Measurements from ENCODE around the gene EIF2D. TPM values are rescaled to one million over a fixed set of nuclear protein-coding genes. Genes with fewer than 3 reads are reported as not detected.
A peak's percentile ranks its signal among the peaks of the same experiment; 100 is the strongest.
"Not testable (repeated sequence)": the region's sequence is repeated elsewhere in the genome, so short reads cannot be mapped to it uniquely, and the experiment has no call there.

Gene EIF2D
- total RNA-seq, 5 donors from 2014 or later (not counting 1 experiment from before 2014, with no cell fraction given), result 48.0 to 56.7 (median 49.3) TPM

- ChIA-PET POLR2A (interaction anchor here (0.6 to 2.1 kb wide), 5 partner anchors 11 to 335 kb away, joined by 3 to 14 read pairs (median 3); no protein-coding TSS in a partner anchor), CTCF (interaction anchor here (0.7 to 7.2 kb wide), 11 partner anchors 14 to 102 kb away, joined by 3 to 133 read pairs (median 15); no protein-coding TSS in a partner anchor)
- Histone ChIP-seq H3K4me1 (ENCODE audit: control insufficient read depth in 1 of 2, extremely low read depth in 1 of 2, insufficient read depth in 2 of 2, low read length in 2 of 2) (peaks cover 61 to 97% of the 10 kb centered on the region in 2 experiments), H3K36me3 (ENCODE audit: control insufficient read depth in 2 of 2, extremely low read depth in 1 of 2, insufficient read depth in 1 of 2, low read length in 1 of 2) (peaks cover 8 to 56% of the 10 kb centered on the region in 2 donors), H3K9me3 (no peaks in the 10 kb centered on the region), H3K27me3 (replicated peaks in 1 of 2; ENCODE audit: control insufficient read depth in 2 of 2, extremely low read depth in 1 of 2, insufficient read depth in 2 of 2, low read length in 1 of 2) (no peaks in the 10 kb centered on the region), H3K27ac (ENCODE audit: low read length) (peak overlapping the region; percentile 94), H3K4me3 (ENCODE audit: control insufficient read depth in 1 of 2, extremely low read depth in 1 of 2, low read length in 1 of 2) (no peak overlapping the region)
- DNase-seq, result peak in 34 of 35 experiments; percentile 42 to 90 (median 74)
- Mint-ChIP-seq H3K4me1 (peaks cover 80 to 92% (median 91%) of the 10 kb centered on the region in 3 donors), H3K9me3 (no peaks in the 10 kb centered on the region), H3K27ac (peak overlapping the region; percentile 97 to 99), H3K36me3 (peaks cover 51% of the 10 kb centered on the region), H3K4me3 (peak overlapping the region; percentile 58 to 96 (median 59)), H3K27me3 (no peaks in the 10 kb centered on the region)
- ATAC-seq (replicated peaks in 1 of 4), result peak in 3 of 4 experiments; percentile 28 to 73 (median 33)
- WGBS (ENCODE audit: insufficient coverage), result 13% methylated on average over 4 of the region's 10 CpGs
Measured at GRCh38 chr1:206581571-206581981, 30.7 kb downstream of the EIF2D start.

DNA sequence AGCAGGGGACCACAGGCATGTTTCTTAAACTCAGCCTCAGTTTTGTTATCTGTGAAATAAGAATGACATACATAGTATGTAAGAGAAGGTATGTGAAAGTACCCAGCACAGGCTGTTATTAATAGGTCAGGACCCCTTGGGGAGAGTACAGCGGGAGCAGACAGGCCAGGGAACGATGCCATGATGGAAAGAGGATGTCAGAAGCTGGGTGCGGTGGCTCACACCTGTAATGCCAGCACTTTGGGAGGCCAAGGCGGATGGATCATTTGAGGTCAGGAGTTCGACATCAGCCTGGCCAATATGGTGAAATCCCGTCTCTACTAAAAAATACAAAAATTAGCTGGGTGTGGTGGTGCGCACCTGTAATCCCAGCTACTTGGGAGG is 31.2 kb downstream of the EIF2D start:
- POLR2A ChIA-PET, result interaction anchor here (0.5 to 2.1 kb wide), 9 partner anchors 12 to 335 kb away, joined by 3 to 14 read pairs (median 5); partner anchors contain the start of gene EIF2D (in 1 of the 2)
- H3K27me3 ChIP-seq (replicated peaks in 1 of 2; ENCODE audit: control insufficient read depth in 2 of 2, extremely low read depth in 1 of 2, insufficient read depth in 2 of 2, low read length in 1 of 2); DNase-seq; H3K9me3 Mint-ChIP-seq; H3K9me3 ChIP-seq; ATAC-seq (replicated peaks in 1 of 4); H3K27me3 Mint-ChIP-seq: not testable (repeated sequence)
- H3K27ac ChIP-seq (ENCODE audit: low read length), result peak overlapping the region; percentile 94
- CTCF ChIA-PET, result interaction anchor here (0.8 to 7.2 kb wide), 13 partner anchors 12 to 102 kb away, joined by 3 to 133 read pairs (median 9); partner anchors contain the start of gene EIF2D (in 1 of the 2)
- H3K4me1 Mint-ChIP-seq, result peaks cover 81 to 93% (median 92%) of the 10 kb centered on the region in 3 donors
- peak overlapping the region in 1 of 2 donors; percentile 27 for H3K4me3 ChIP-seq (ENCODE audit: control insufficient read depth in 1 of 2, extremely low read depth in 1 of 2, low read length in 1 of 2)
- peak overlapping the region; percentile 97 to 99 for H3K27ac Mint-ChIP-seq
- peaks cover 66 to 100% of the 10 kb centered on the region in 2 experiments for H3K4me1 ChIP-seq (ENCODE audit: control insufficient read depth in 1 of 2, extremely low read depth in 1 of 2, insufficient read depth in 2 of 2, low read length in 2 of 2)
- H3K36me3 Mint-ChIP-seq, result peaks cover 50% of the 10 kb centered on the region
- H3K36me3 ChIP-seq (ENCODE audit: control insufficient read depth in 2 of 2, extremely low read depth in 1 of 2, insufficient read depth in 1 of 2, low read length in 1 of 2), result peaks cover 8 to 54% of the 10 kb centered on the region in 2 donors
- peak overlapping the region; percentile 58 to 96 (median 59) for H3K4me3 Mint-ChIP-seq
- WGBS (ENCODE audit: insufficient coverage), result 97% methylated on average over 4 of the region's 7 CpGs

DNA sequence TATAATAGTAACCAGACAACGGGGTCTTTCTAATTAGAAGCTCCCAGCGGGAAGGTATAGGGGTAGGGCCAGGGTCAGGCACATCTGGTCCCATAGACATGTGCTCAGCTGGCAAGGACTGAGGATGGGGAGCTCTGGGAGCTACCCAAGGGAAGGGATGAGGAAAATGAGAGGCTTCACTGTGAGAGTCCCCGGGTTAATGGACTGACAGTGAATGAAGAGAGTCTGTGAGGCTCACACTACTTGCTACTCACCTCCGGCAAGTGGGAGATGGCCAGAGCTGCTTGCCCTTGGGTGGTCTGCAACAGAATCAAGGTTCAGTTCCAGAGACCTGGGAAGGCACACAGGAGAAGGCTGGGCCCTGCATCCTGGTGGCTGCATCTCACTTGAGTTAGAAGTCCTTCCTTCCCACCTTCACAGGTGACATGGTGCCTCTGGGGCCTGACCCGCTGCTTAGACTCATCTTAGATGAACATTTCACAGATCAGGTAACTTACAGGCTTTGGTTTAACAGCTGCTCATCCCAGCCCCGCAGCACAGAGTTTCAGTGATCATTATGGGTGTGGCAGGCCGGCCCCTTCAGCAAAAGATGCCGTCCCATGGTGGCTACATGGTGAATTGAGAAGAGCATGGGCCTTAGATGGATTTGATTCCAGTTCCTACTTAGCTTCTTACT is 31.7 kb downstream of the EIF2D start:
- Mint-ChIP-seq H3K4me3 (peak overlapping the region; percentile 58 to 96 (median 59)), H3K36me3 (peaks cover 47% of the 10 kb centered on the region), H3K4me1 (peaks cover 87 to 95% (median 95%) of the 10 kb centered on the region in 3 donors), H3K27ac (peak overlapping the region; percentile 97 to 99), H3K27me3 (no peaks in the 10 kb centered on the region), H3K9me3 (no peaks in the 10 kb centered on the region)
- Histone ChIP-seq H3K27ac (ENCODE audit: low read length) (peak overlapping the region; percentile 94), H3K36me3 (ENCODE audit: control insufficient read depth in 2 of 2, extremely low read depth in 1 of 2, insufficient read depth in 1 of 2, low read length in 1 of 2) (peaks cover 7 to 48% of the 10 kb centered on the region in 2 donors), H3K4me3 (ENCODE audit: control insufficient read depth in 1 of 2, extremely low read depth in 1 of 2, low read length in 1 of 2) (peak overlapping the region; percentile 27 to 41), H3K27me3 (replicated peaks in 1 of 2; ENCODE audit: control insufficient read depth in 2 of 2, extremely low read depth in 1 of 2, insufficient read depth in 2 of 2, low read length in 1 of 2) (no peaks in the 10 kb centered on the region), H3K9me3 (no peaks in the 10 kb centered on the region), H3K4me1 (ENCODE audit: control insufficient read depth in 1 of 2, extremely low read depth in 1 of 2, insufficient read depth in 2 of 2, low read length in 2 of 2) (peaks cover 71 to 100% of the 10 kb centered on the region in 2 experiments)
- no peak for DNase-seq
- no peak for ATAC-seq (replicated peaks in 1 of 4)
- 33% methylated on average over 5 of the region's 8 CpGs for WGBS (ENCODE audit: insufficient coverage)
- ChIA-PET CTCF (interaction anchor here (0.7 to 7.2 kb wide), 17 partner anchors 11 to 101 kb away, joined by 3 to 133 read pairs (median 5); partner anchors contain the start of gene EIF2D (in 1 of the 2)), POLR2A (interaction anchor here (0.5 to 2.1 kb wide), 10 partner anchors 8 to 55 kb away, joined by 3 to 14 read pairs (median 4); partner anchors contain the start of gene EIF2D (in 1 of the 2))

- Histone ChIP-seq H3K36me3 (ENCODE audit: control insufficient read depth in 2 of 2, extremely low read depth in 1 of 2, insufficient read depth in 1 of 2, low read length in 1 of 2) (peaks cover 0 to 41% of the 10 kb centered on the region in 2 donors), H3K4me3 (ENCODE audit: control insufficient read depth in 1 of 2, extremely low read depth in 1 of 2, low read length in 1 of 2) (peak overlapping the region; percentile 27 to 41), H3K4me1 (ENCODE audit: control insufficient read depth in 1 of 2, extremely low read depth in 1 of 2, insufficient read depth in 2 of 2, low read length in 2 of 2) (peaks cover 76 to 100% of the 10 kb centered on the region in 2 experiments), H3K9me3 (no peaks in the 10 kb centered on the region), H3K27ac (ENCODE audit: low read length) (peak overlapping the region; percentile 94), H3K27me3 (replicated peaks in 1 of 2; ENCODE audit: control insufficient read depth in 2 of 2, extremely low read depth in 1 of 2, insufficient read depth in 2 of 2, low read length in 1 of 2) (no peaks in the 10 kb centered on the region)
- Mint-ChIP-seq H3K27me3 (no peaks in the 10 kb centered on the region), H3K27ac (peak overlapping the region; percentile 97 to 99), H3K36me3 (peaks cover 43% of the 10 kb centered on the region), H3K9me3 (no peaks in the 10 kb centered on the region), H3K4me1 (peaks cover 90 to 98% (median 97%) of the 10 kb centered on the region in 3 donors), H3K4me3 (peak overlapping the region; percentile 58 to 96 (median 59))
- ChIA-PET POLR2A (interaction anchor here (0.7 to 2.1 kb wide), 10 partner anchors 9 to 54 kb away, joined by 3 to 14 read pairs (median 4); no protein-coding TSS in a partner anchor), CTCF (interaction anchor here (0.6 to 7.2 kb wide), 18 partner anchors 10 to 100 kb away, joined by 3 to 133 read pairs (median 5); partner anchors contain the start of gene EIF2D (in 1 of the 2))
- WGBS (ENCODE audit: insufficient coverage), result 16% methylated on average over 6 of the region's 11 CpGs
- ATAC-seq (replicated peaks in 1 of 4) (peak; percentile 56 to 71 (median 59)), DNase-seq (peak; percentile 52 to 92 (median 85))
Measured at GRCh38 chr1:206579747-206580437, 32.4 kb downstream of the EIF2D start.

DNA sequence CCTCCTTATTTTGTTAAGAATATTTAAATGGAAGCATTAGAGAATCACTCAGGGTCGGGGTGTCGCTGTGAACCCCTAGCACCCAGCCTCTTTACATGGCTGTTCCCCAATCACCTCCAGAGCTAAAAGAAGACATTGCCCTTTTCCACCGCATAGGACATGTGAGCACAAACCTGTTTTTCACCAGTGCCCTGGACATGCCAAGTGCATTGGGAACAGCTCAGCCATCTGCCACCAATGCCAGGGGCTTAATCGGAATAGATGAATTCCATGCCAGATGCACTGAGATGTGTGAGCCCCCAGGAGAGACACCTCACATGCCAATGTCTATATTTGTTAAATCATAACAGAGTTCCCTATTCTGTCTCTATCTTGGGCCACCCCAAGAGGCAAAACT is 33.3 kb downstream of the EIF2D start:
- H3K27ac Mint-ChIP-seq, result peak overlapping the region; percentile 97 to 99
- no peak for DNase-seq
- H3K27me3 Mint-ChIP-seq, result no peaks in the 10 kb centered on the region
- no peaks in the 10 kb centered on the region for H3K27me3 ChIP-seq (replicated peaks in 1 of 2; ENCODE audit: control insufficient read depth in 2 of 2, extremely low read depth in 1 of 2, insufficient read depth in 2 of 2, low read length in 1 of 2)
- H3K4me1 Mint-ChIP-seq, result peaks cover 98 to 99% (median 98%) of the 10 kb centered on the region in 3 donors
- 64% methylated on average over 2 of the region's 4 CpGs for WGBS (ENCODE audit: insufficient coverage)
- ChIA-PET CTCF (interaction anchor here (0.9 to 7.2 kb wide), 8 partner anchors 11 to 34 kb away, joined by 3 to 133 read pairs (median 22); no protein-coding TSS in a partner anchor), POLR2A (interaction anchor here (1.1 to 1.8 kb wide), 3 partner anchors 23 to 28 kb away, joined by 3 to 9 read pairs (median 6); no protein-coding TSS in a partner anchor)
- peaks cover 84 to 100% of the 10 kb centered on the region in 2 experiments for H3K4me1 ChIP-seq (ENCODE audit: control insufficient read depth in 1 of 2, extremely low read depth in 1 of 2, insufficient read depth in 2 of 2, low read length in 2 of 2)
- no peak overlapping the region for H3K4me3 ChIP-seq (ENCODE audit: control insufficient read depth in 1 of 2, extremely low read depth in 1 of 2, low read length in 1 of 2)
- ATAC-seq (replicated peaks in 1 of 4), result no peak
- H3K36me3 ChIP-seq (ENCODE audit: control insufficient read depth in 2 of 2, extremely low read depth in 1 of 2, insufficient read depth in 1 of 2, low read length in 1 of 2), result peaks cover 0 to 39% of the 10 kb centered on the region in 2 donors
- H3K9me3 ChIP-seq, result no peaks in the 10 kb centered on the region
- H3K27ac ChIP-seq (ENCODE audit: low read length), result peak overlapping the region; percentile 94
- H3K4me3 Mint-ChIP-seq, result peak overlapping the region; percentile 58 to 96 (median 59)
- H3K9me3 Mint-ChIP-seq, result no peaks in the 10 kb centered on the region
- H3K36me3 Mint-ChIP-seq, result peaks cover 40% of the 10 kb centered on the region

Measured in T-cell (primary cell).